Muscle layer of colon (tissue), 2 donors: ENCODE measurements around the gene UNC79.
"Not testable (repeated sequence)": the region's sequence is repeated elsewhere in the genome, so short reads cannot be mapped to it uniquely, and the experiment has no call there.

Source experiments
- H3K27ac ChIP-seq: one replicate; pipeline ENCODE4 v1.7.0; 2013; ENCODE audit warnings: low read depth, mild to moderate bottlenecking, low read length, moderate library complexity
- H3K27me3 ChIP-seq, 2 donors: one replicate each; pipeline ENCODE4 v1.7.0; 2013; ENCODE audit warnings: low read length in 2 of 2, mild to moderate bottlenecking in 2 of 2; ENCODE audit not compliant: insufficient read depth in 2 of 2, control insufficient read depth in 1 of 2
- H3K36me3 ChIP-seq: one replicate; pipeline ENCODE4 v1.7.0; 2013; ENCODE audit warnings: mild to moderate bottlenecking, low read length; ENCODE audit not compliant: insufficient read depth
- H3K4me1 ChIP-seq: one replicate; pipeline ENCODE4 v1.7.0; 2013; ENCODE audit warnings: mild to moderate bottlenecking, low read length; ENCODE audit not compliant: insufficient read depth
- H3K4me3 ChIP-seq, 2 donors: one replicate each; pipeline ENCODE4 v1.7.0; 2013; ENCODE audit warnings: low read length in 2 of 2, low read depth in 1 of 2, mild to moderate bottlenecking in 1 of 2, moderate library complexity in 1 of 2
- H3K9ac ChIP-seq: one replicate; pipeline ENCODE4 v1.7.0; 2013; ENCODE audit warnings: low read length
- H3K9me3 ChIP-seq: one replicate; pipeline ENCODE4 v1.7.0; 2013; ENCODE audit warnings: mild to moderate bottlenecking, low read length
- donor health status: abdominal sarcoma.
- donor health status: Adenocarcinoma of cecum.

UNC79 gene

GRCh38 chr14:93496856-93497741, 66.4 kb downstream of the UNC79 start:
- Histone ChIP-seq H3K36me3 (no peaks in the 10 kb centered on the region), H3K27me3 (no peaks in the 10 kb centered on the region), H3K9ac (no peak overlapping the region), H3K4me1 (no peaks in the 10 kb centered on the region), H3K4me3 (no peak overlapping the region), H3K27ac (no peak overlapping the region), H3K9me3 (no peaks in the 10 kb centered on the region)

GRCh38 chr14:93510056-93510455, 79.3 kb downstream of the UNC79 start:
- H3K27me3 ChIP-seq, result no peaks in the 10 kb centered on the region
- H3K27ac ChIP-seq, result no peak overlapping the region
- no peak overlapping the region for H3K9ac ChIP-seq
- no peaks in the 10 kb centered on the region for H3K36me3 ChIP-seq
- H3K4me1 ChIP-seq, result no peaks in the 10 kb centered on the region
- H3K9me3 ChIP-seq, result no peaks in the 10 kb centered on the region
- no peak overlapping the region for H3K4me3 ChIP-seq

GRCh38 chr14:93511001-93511400, 80.3 kb downstream of the UNC79 start:
- Histone ChIP-seq H3K9ac (no peak overlapping the region), H3K4me3 (no peak overlapping the region), H3K36me3 (no peaks in the 10 kb centered on the region), H3K27me3 (no peaks in the 10 kb centered on the region), H3K27ac (no peak overlapping the region), H3K9me3 (no peaks in the 10 kb centered on the region), H3K4me1 (no peaks in the 10 kb centered on the region)

- H3K4me1 ChIP-seq, result no peaks in the 10 kb centered on the region
- no peaks in the 10 kb centered on the region for H3K36me3 ChIP-seq
- H3K27me3 ChIP-seq, result no peaks in the 10 kb centered on the region
- no peak overlapping the region for H3K4me3 ChIP-seq
- H3K9ac ChIP-seq, result no peak overlapping the region
- no peak overlapping the region for H3K27ac ChIP-seq
- no peaks in the 10 kb centered on the region for H3K9me3 ChIP-seq
These were observed 89.4 kb downstream of the UNC79 start for GRCh38 chr14:93520053-93520607.

GRCh38 chr14:93522221-93522620, 91.5 kb downstream of the UNC79 start:
- no peaks in the 10 kb centered on the region for H3K36me3 ChIP-seq
- no peaks in the 10 kb centered on the region for H3K27me3 ChIP-seq
- H3K9ac ChIP-seq, result no peak overlapping the region
- no peak overlapping the region for H3K4me3 ChIP-seq
- H3K4me1 ChIP-seq, result no peaks in the 10 kb centered on the region
- no peak overlapping the region for H3K27ac ChIP-seq
- no peaks in the 10 kb centered on the region for H3K9me3 ChIP-seq

- not testable (repeated sequence) for H3K9me3 ChIP-seq, H3K36me3 ChIP-seq, H3K4me3 ChIP-seq, H3K27ac ChIP-seq, H3K27me3 ChIP-seq, H3K9ac ChIP-seq, H3K4me1 ChIP-seq
These were observed 94.5 kb downstream of the UNC79 start for GRCh38 chr14:93525216-93525615.

- Histone ChIP-seq H3K27ac (no peak overlapping the region), H3K4me3 (no peak overlapping the region), H3K9ac (no peak overlapping the region), H3K36me3 (no peaks in the 10 kb centered on the region), H3K9me3 (no peaks in the 10 kb centered on the region), H3K27me3 (no peaks in the 10 kb centered on the region), H3K4me1 (no peaks in the 10 kb centered on the region)
These were observed 95.1 kb downstream of the UNC79 start for GRCh38 chr14:93525696-93526451.

- no peak overlapping the region for H3K27ac ChIP-seq
- H3K9me3 ChIP-seq, result no peaks in the 10 kb centered on the region
- no peaks in the 10 kb centered on the region for H3K4me1 ChIP-seq
- H3K27me3 ChIP-seq, result no peaks in the 10 kb centered on the region
- no peaks in the 10 kb centered on the region for H3K36me3 ChIP-seq
- no peak overlapping the region for H3K4me3 ChIP-seq
- H3K9ac ChIP-seq, result no peak overlapping the region
These were observed 96.5 kb downstream of the UNC79 start for GRCh38 chr14:93527203-93527607.

- Histone ChIP-seq H3K9me3 (no peaks in the 10 kb centered on the region), H3K36me3 (no peaks in the 10 kb centered on the region)
These were observed 98.3 kb downstream of the UNC79 start for GRCh38 chr14:93528884-93529558.

GRCh38 chr14:93531644-93532043, 100.9 kb downstream of the UNC79 start:
- H3K27me3 ChIP-seq, result no peaks in the 10 kb centered on the region
- no peaks in the 10 kb centered on the region for H3K4me1 ChIP-seq
- H3K4me3 ChIP-seq, result no peak overlapping the region
- H3K36me3 ChIP-seq, result no peaks in the 10 kb centered on the region
- no peak overlapping the region for H3K27ac ChIP-seq
- H3K9me3 ChIP-seq, result no peaks in the 10 kb centered on the region
- H3K9ac ChIP-seq, result no peak overlapping the region

More at GRCh38 chr14:93528884-93529558, 98.3 kb downstream of the UNC79 start:
- Histone ChIP-seq H3K4me1 (no peaks in the 10 kb centered on the region), H3K9ac (no peak overlapping the region), H3K27ac (no peak overlapping the region), H3K27me3 (no peaks in the 10 kb centered on the region), H3K4me3 (no peak overlapping the region)

- H3K4me1 ChIP-seq, result no peaks in the 10 kb centered on the region
- no peaks in the 10 kb centered on the region for H3K36me3 ChIP-seq
- no peak overlapping the region for H3K27ac ChIP-seq
- no peak overlapping the region for H3K9ac ChIP-seq
- H3K9me3 ChIP-seq, result no peaks in the 10 kb centered on the region
- H3K27me3 ChIP-seq, result no peaks in the 10 kb centered on the region
- H3K4me3 ChIP-seq, result no peak overlapping the region
These were observed 101.8 kb downstream of the UNC79 start for GRCh38 chr14:93532541-93532940.
